H1 (cell line): ENCODE measurements around the gene FCER2.

ENCODE experiments used
- CTCF ChIP-seq, 3 experiments: IDR thresholded peaks; 1 replicate in 2 of 3; 2 replicates in 1 of 3; pipeline versions ENCODE4 v1.5.1 to v1.6.1; 2011; ENCODE audit warnings: low read length in 3 of 3, mild to moderate bottlenecking in 3 of 3, inconsistent platforms in 2 of 3, low read depth in 1 of 3, moderate library complexity in 1 of 3; ENCODE audit not compliant: insufficient read depth in 1 of 3; ENCODE audit errors: control extremely low read depth in 1 of 3
- RFX5 ChIP-seq: IDR thresholded peaks from 2 replicates; pipeline ENCODE4 v1.6.1; 2011; ENCODE audit warnings: low read depth, low read length, improper control_type of control experiment, borderline replicate concordance

- no peak for TF ChIP-seq CTCF (IDR thresholded peaks at IDR 0.05; ENCODE audit: control extremely low read depth in 1 of 3, insufficient read depth in 1 of 3, low read depth in 1 of 3, low read length in 3 of 3)
- no peak for TF ChIP-seq RFX5
Observed at GRCh38 chr19:7739801-7740681, 38.1 kb upstream of the FCER2 start.
